Measurements from ENCODE around the gene STAG1. TPM values are rescaled to one million over a fixed set of nuclear protein-coding genes. Genes with fewer than 3 reads are reported as not detected.

The STAG1 gene
- total RNA-seq, 1 experiment from 2014 or later, result 34.6 TPM

- Mint-ChIP-seq H3K4me1 (no peaks in the 10 kb centered on the region), H3K27me3 (ENCODE audit: low read depth) (no peaks in the 10 kb centered on the region; the same call in 1 of the 2 replicates), H3K9me3 (peaks cover 2 to 18% of the 10 kb centered on the region in 2 experiments), H3K36me3 (ENCODE audit: insufficient read depth in 1 of 3, low read depth in 3 of 3) (peaks cover 31 to 48% (median 41%) of the 10 kb centered on the region in 3 experiments), H3K27ac (no peak overlapping the region), H3K4me3 (no peak overlapping the region)
- Histone ChIP-seq H2BK5ac (ENCODE audit: insufficient read length, low read length) (no peak overlapping the region), H2BK20ac (ENCODE audit: low read depth, low read length, poor library complexity, severe bottlenecking) (no peak overlapping the region), H3K23ac (ENCODE audit: insufficient read length, low read depth, low read length) (no peak overlapping the region), H4K20me1 (ENCODE audit: control insufficient read depth, insufficient read depth, insufficient read length) (no peaks in the 10 kb centered on the region), H3K79me2 (ENCODE audit: insufficient read depth, low read length) (no peaks in the 10 kb centered on the region), H4K8ac (replicated peaks; ENCODE audit: insufficient read length, low read depth, low read length) (no peak overlapping the region), H3K4me1 (ENCODE audit: insufficient read depth, low read length) (no peaks in the 10 kb centered on the region), H3K18ac (ENCODE audit: insufficient read length, low read depth, low read length) (no peak overlapping the region), H3K27ac (ENCODE audit: insufficient read length, low read depth, low read length) (no peak overlapping the region), H4K5ac (ENCODE audit: insufficient read length, low read depth, low read length) (no peak overlapping the region), H2AK5ac (ENCODE audit: insufficient read length, low read length) (no peak overlapping the region), H2BK15ac (ENCODE audit: low read depth, low read length) (no peak overlapping the region), H3K14ac (ENCODE audit: insufficient read depth, low read length) (no peak overlapping the region), H3K56ac (ENCODE audit: insufficient read length, low read depth, low read length) (no peak overlapping the region), H3K79me1 (ENCODE audit: insufficient read depth, low read depth, low read length, poor library complexity, severe bottlenecking) (no peaks in the 10 kb centered on the region), H3T11ph (ENCODE audit: low read length) (no peak overlapping the region), H3K27me3 (ENCODE audit: insufficient read depth, low read length) (no peaks in the 10 kb centered on the region), H2BK12ac (ENCODE audit: insufficient read length, low read depth, low read length) (no peak overlapping the region), H3K4ac (ENCODE audit: low read depth, low read length) (no peak overlapping the region), H2BK120ac (ENCODE audit: low read depth, low read length, poor library complexity, severe bottlenecking) (no peak overlapping the region), H3K9me3 (ENCODE audit: control insufficient read depth, low read depth, low read length) (no peaks in the 10 kb centered on the region), H3K9ac (ENCODE audit: extremely low read depth, insufficient read length, low read length) (no peak overlapping the region), H4K91ac (ENCODE audit: insufficient read length, low read depth, low read length) (no peak overlapping the region), H3K4me2 (ENCODE audit: insufficient read depth, insufficient read length, low read length) (no peak overlapping the region), H3K23me2 (ENCODE audit: insufficient read length, low read depth, low read length, poor library complexity, severe bottlenecking) (no peaks in the 10 kb centered on the region), H2AFZ (ENCODE audit: low read length) (no peak overlapping the region)
- DNase-seq, result no peak
- TF ChIP-seq, protein P1, sequence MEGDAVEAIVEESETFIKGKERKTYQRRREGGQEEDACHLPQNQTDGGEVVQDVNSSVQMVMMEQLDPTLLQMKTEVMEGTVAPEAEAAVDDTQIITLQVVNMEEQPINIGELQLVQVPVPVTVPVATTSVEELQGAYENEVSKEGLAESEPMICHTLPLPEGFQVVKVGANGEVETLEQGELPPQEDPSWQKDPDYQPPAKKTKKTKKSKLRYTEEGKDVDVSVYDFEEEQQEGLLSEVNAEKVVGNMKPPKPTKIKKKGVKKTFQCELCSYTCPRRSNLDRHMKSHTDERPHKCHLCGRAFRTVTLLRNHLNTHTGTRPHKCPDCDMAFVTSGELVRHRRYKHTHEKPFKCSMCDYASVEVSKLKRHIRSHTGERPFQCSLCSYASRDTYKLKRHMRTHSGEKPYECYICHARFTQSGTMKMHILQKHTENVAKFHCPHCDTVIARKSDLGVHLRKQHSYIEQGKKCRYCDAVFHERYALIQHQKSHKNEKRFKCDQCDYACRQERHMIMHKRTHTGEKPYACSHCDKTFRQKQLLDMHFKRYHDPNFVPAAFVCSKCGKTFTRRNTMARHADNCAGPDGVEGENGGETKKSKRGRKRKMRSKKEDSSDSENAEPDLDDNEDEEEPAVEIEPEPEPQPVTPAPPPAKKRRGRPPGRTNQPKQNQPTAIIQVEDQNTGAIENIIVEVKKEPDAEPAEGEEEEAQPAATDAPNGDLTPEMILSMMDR (conservative IDR thresholded peaks at IDR 0.05), result no peak
- WGBS (ENCODE audit: extremely low coverage, insufficient read length, low lambda C conversion rate), result no CpG with 5 or more reads among the region's 4 CpGs
Measured at GRCh38 chr3:136490646-136491405, 261.4 kb downstream of the STAG1 start.

All from H9 (cell line).